Esophagus squamous epithelium (tissue), 5 donors: Measurements from ENCODE around the gene CACNA2D3. TPM values are rescaled to one million over a fixed set of nuclear protein-coding genes. Genes with fewer than 3 reads are reported as not detected.

ENCODE experiments used
- DNase-seq: peaks from one replicate; lab custom pipeline; 2025; lab: John Stamatoyannopoulos, UW
- H3K27ac ChIP-seq, 4 donors: fragments of 200-600 bp; sonication (generic); one replicate each; pipeline ENCODE4 v1.5.1; 2016 to 2019; ENCODE audit warnings: mild to moderate bottlenecking in 1 of 4
- H3K27me3 ChIP-seq, 4 donors: fragments of 200-600 bp; sonication (generic); 1 replicate in 3 of 4; 2 replicates in 1 of 4; pipeline versions ENCODE4 v1.5.1 to v1.6.0; 2017 to 2021; ENCODE audit warnings: antibody characterized with exemption in 1 of 4
- H3K36me3 ChIP-seq, 3 donors: fragments of 200-600 bp; sonication (generic); one replicate each; pipeline ENCODE4 v1.5.1; 2016 to 2019
- H3K4me1 ChIP-seq, 3 donors: fragments of 200-600 bp; sonication (generic); one replicate each; pipeline ENCODE4 v1.5.1; 2017 to 2019
- H3K4me3 ChIP-seq, 4 donors: fragments of 200-600 bp; sonication (generic); 1 replicate in 3 of 4; 2 replicates in 1 of 4; pipeline ENCODE4 v1.5.1; 2016 to 2019; ENCODE audit warnings: mild to moderate bottlenecking in 2 of 4, moderate library complexity in 1 of 4
- H3K9me3 ChIP-seq, 3 donors: fragments of 200-600 bp; sonication (generic); one replicate each; pipeline ENCODE4 v1.5.1; 2016 to 2019
- CTCF ChIP-seq, 6 experiments: fragments of 450-650 bp in 4 of 6; fragments of 200-600 bp in 2 of 6; sonication (generic) in 2 of 6; IDR thresholded peaks; one replicate each; pipeline ENCODE4 v1.5.1; 2016 to 2019; ENCODE audit warnings: antibody characterized with exemption in 6 of 6, mild to moderate bottlenecking in 4 of 6, moderate library complexity in 4 of 6
- POLR2A ChIP-seq, 4 donors: fragments of 450-650 bp; IDR thresholded peaks; one replicate each; pipeline ENCODE4 v1.6.1; 2017; ENCODE audit warnings: antibody characterized with exemption in 4 of 4, mild to moderate bottlenecking in 4 of 4, moderate library complexity in 3 of 4
- WGBS, 2 donors: methylation state at CpG; one replicate each; pipeline ENCODE4 v1.1.5; 2018; 5-methylcytosine and 5-hydroxymethylcytosine counted together
- intact Hi-C: fragments of 100-400 bp; cut with DNase I; formaldehyde crosslinking; loops from one replicate; pipeline ENCODE4 v1.15.0; 2022
- total RNA-seq, 4 donors: library from RNA; depleted of rRNA; stranded (reverse); fragments of >200 nt; gene quantifications; one replicate each; pipeline ENCODE4 v1.1.0, GENCODE V29; 2016
- donor health status: DM: yes; HTN: yes; CAD: no.

CACNA2D3 gene
- total RNA-seq, 4 donors from 2014 or later = 1.2 to 7.1 (median 5.1) TPM

- Histone ChIP-seq H3K27ac (peak overlapping the region; percentile 34 to 81 (median 60)), H3K4me3 (peak overlapping the region; percentile 50 to 81 (median 74)), H3K27me3 (peaks cover 0 to 81% (median 0%) of the 10 kb centered on the region in 4 donors), H3K36me3 (no peaks in the 10 kb centered on the region), H3K9me3 (no peaks in the 10 kb centered on the region), H3K4me1 (peaks cover 14 to 37% (median 19%) of the 10 kb centered on the region in 3 donors)
- TF ChIP-seq CTCF (IDR thresholded peaks at IDR 0.05) = no peak
- TF ChIP-seq POLR2A (IDR thresholded peaks at IDR 0.05) = peak in 1 of 4 donors; percentile 14
- no peak for DNase-seq
- no CpG with 5 or more reads among the region's 107 CpGs for WGBS, 2 donors
- intact Hi-C loops = no loop called here
These were observed 683 bp upstream of the CACNA2D3 start for GRCh38 chr3:54121414-54122323.

- intact Hi-C loops = no loop called here
- peaks cover 0 to 65% (median 0%) of the 10 kb centered on the region in 4 donors for H3K27me3 ChIP-seq
- no peaks in the 10 kb centered on the region for H3K9me3 ChIP-seq
- WGBS, 2 donors = 2 to 3% methylated on average over 24 to 28 of the region's 32 CpGs
- peaks cover 14 to 37% (median 19%) of the 10 kb centered on the region in 3 donors for H3K4me1 ChIP-seq
- H3K27ac ChIP-seq = peak overlapping the region in 3 of 4 donors; percentile 44 to 81 (median 80)
- H3K4me3 ChIP-seq = peak overlapping the region; percentile 50 to 81 (median 74)
- no peak for DNase-seq
- TF ChIP-seq CTCF (IDR thresholded peaks at IDR 0.05) = no peak
- no peak for TF ChIP-seq POLR2A (IDR thresholded peaks at IDR 0.05)
- H3K36me3 ChIP-seq = no peaks in the 10 kb centered on the region
These were observed 837 bp downstream of the CACNA2D3 start for GRCh38 chr3:54123003-54123775.

- intact Hi-C loops = no loop called here
- peak overlapping the region; percentile 50 to 81 (median 74) for H3K4me3 ChIP-seq
- peak overlapping the region in 2 of 4 donors; percentile 44 to 80 for H3K27ac ChIP-seq
- no peak for DNase-seq
- H3K36me3 ChIP-seq = no peaks in the 10 kb centered on the region
- peaks cover 14 to 37% (median 19%) of the 10 kb centered on the region in 3 donors for H3K4me1 ChIP-seq
- no peaks in the 10 kb centered on the region for H3K9me3 ChIP-seq
- H3K27me3 ChIP-seq = peaks cover 0 to 59% (median 0%) of the 10 kb centered on the region in 4 donors
- TF ChIP-seq POLR2A (IDR thresholded peaks at IDR 0.05) (no peak), CTCF (IDR thresholded peaks at IDR 0.05) (no peak)
- 1 to 6% methylated on average over 8 to 9 of the region's 10 CpGs for WGBS, 2 donors
These were observed 1.4 kb downstream of the CACNA2D3 start for GRCh38 chr3:54123776-54124196.

- peaks cover 14 to 35% (median 19%) of the 10 kb centered on the region in 3 donors for H3K4me1 ChIP-seq
- TF ChIP-seq CTCF (IDR thresholded peaks at IDR 0.05) = no peak
- no peak for TF ChIP-seq POLR2A (IDR thresholded peaks at IDR 0.05)
- no peak overlapping the region for H3K4me3 ChIP-seq
- peaks cover 0 to 44% (median 0%) of the 10 kb centered on the region in 4 donors for H3K27me3 ChIP-seq
- no peaks in the 10 kb centered on the region for H3K9me3 ChIP-seq
- no peaks in the 10 kb centered on the region for H3K36me3 ChIP-seq
- 44 to 57% methylated on average over 4 of the region's 4 CpGs for WGBS, 2 donors
- no peak for DNase-seq
- intact Hi-C loops = no loop called here
- no peak overlapping the region for H3K27ac ChIP-seq
These were observed 2.9 kb downstream of the CACNA2D3 start for GRCh38 chr3:54125300-54125699.
